GM12891 (cell line): ENCODE measurements around the gene HUS1.

ENCODE experiments used
- DNase-seq: peaks from one replicate; pipeline ENCODE4 v3.0.0; 2011; ENCODE audit warnings: low spot score; ENCODE audit not compliant: insufficient read length
- FAIRE-seq: peaks from 2 replicates; lab custom pipeline; 2011; peaks lifted over from hg19 to GRCh38; lab: Jason Lieb, UNC
- PAX5 ChIP-seq: IDR thresholded peaks from 2 replicates; pipeline ENCODE4 v1.6.1; 2011; ENCODE audit warnings: low read length, moderate library complexity, mild to moderate bottlenecking; ENCODE audit not compliant: insufficient read depth, severe bottlenecking
- POLR2A ChIP-seq: IDR thresholded peaks from 2 replicates; pipeline ENCODE4 v1.6.1; 2011; ENCODE audit warnings: low read depth, low read length, control low read depth
- POLR2AphosphoS5 ChIP-seq: IDR thresholded peaks from 2 replicates; pipeline ENCODE4 v1.6.1; 2011; ENCODE audit warnings: low read depth, low read length, control low read depth
- POU2F2 ChIP-seq: IDR thresholded peaks from 2 replicates; pipeline ENCODE4 v1.6.1; 2011; ENCODE audit warnings: low read depth, mild to moderate bottlenecking, control low read depth, low read length, moderate library complexity
- SPI1 ChIP-seq: IDR thresholded peaks from 2 replicates; pipeline ENCODE4 v1.6.1; 2011; ENCODE audit warnings: low read depth, low read length, control low read depth
- TAF1 ChIP-seq: IDR thresholded peaks from 2 replicates; pipeline ENCODE4 v1.6.1; 2011; ENCODE audit warnings: low read depth, low read length, control low read depth

HUS1 gene

GRCh38 chr7:47957156-47957555 lies 22.3 kb downstream of the HUS1 start:
- TF ChIP-seq TAF1 (no peak), SPI1 (no peak), POLR2AphosphoS5 (no peak), POU2F2 (no peak), POLR2A (no peak), PAX5 (no peak)
- FAIRE-seq (no peak), DNase-seq (no peak)

- FAIRE-seq, result no peak
- no peak for DNase-seq
These were observed 23.2 kb downstream of the HUS1 start for GRCh38 chr7:47956220-47956619.

GRCh38 chr7:47954231-47954911 lies 25.0 kb downstream of the HUS1 start:
- FAIRE-seq, result no peak
- TF ChIP-seq SPI1 (no peak), POU2F2 (no peak), POLR2AphosphoS5 (no peak), TAF1 (no peak), POLR2A (no peak), PAX5 (no peak)
- DNase-seq, result no peak

More at GRCh38 chr7:47956220-47956619, 23.2 kb downstream of the HUS1 start:
- TF ChIP-seq TAF1 (no peak), POLR2A (no peak), POLR2AphosphoS5 (no peak), PAX5 (no peak), POU2F2 (no peak), SPI1 (no peak)

GRCh38 chr7:47953822-47954221 lies 25.6 kb downstream of the HUS1 start:
- DNase-seq (no peak), FAIRE-seq (no peak)
- TF ChIP-seq PAX5 (no peak), POU2F2 (no peak), TAF1 (no peak), SPI1 (no peak), POLR2A (no peak), POLR2AphosphoS5 (no peak)

GRCh38 chr7:47952224-47952623 lies 27.2 kb downstream of the HUS1 start:
- TF ChIP-seq TAF1 (no peak), POLR2AphosphoS5 (no peak), SPI1 (no peak), POU2F2 (no peak), POLR2A (no peak), PAX5 (no peak)
- DNase-seq, result no peak
- FAIRE-seq, result no peak

- FAIRE-seq (no peak), DNase-seq (no peak)
- TF ChIP-seq POU2F2 (no peak), TAF1 (no peak)
These were observed 28.0 kb downstream of the HUS1 start for GRCh38 chr7:47951374-47951773.

- no peak for DNase-seq
- TF ChIP-seq TAF1 (no peak), POLR2AphosphoS5 (no peak), SPI1 (no peak), POLR2A (no peak), POU2F2 (no peak), PAX5 (no peak)
- no peak for FAIRE-seq
These were observed 28.7 kb downstream of the HUS1 start for GRCh38 chr7:47950714-47951113.

GRCh38 chr7:47949703-47950102 lies 29.7 kb downstream of the HUS1 start:
- FAIRE-seq (no peak), DNase-seq (no peak)
- TF ChIP-seq POLR2AphosphoS5 (no peak), TAF1 (no peak), POU2F2 (no peak), SPI1 (no peak), PAX5 (no peak), POLR2A (no peak)

GRCh38 chr7:47948141-47948790 lies 31.1 kb downstream of the HUS1 start, which contains the start of gene PKD1L1:
Gene PKD1L1 (minus strand): TSS chr7:47948466. CDS start chr7:47948440, 26 bp downstream.
- DNase-seq (no peak), FAIRE-seq (no peak)
- no peak for TF ChIP-seq POLR2A
- TF ChIP-seq POU2F2, result no peak
